ENCODE measurements around the gene AIFM2.
"Not testable (repeated sequence)": the region's sequence is repeated elsewhere in the genome, so short reads cannot be mapped to it uniquely, and the experiment has no call there.

Gene AIFM2

GRCh38 chr10:70093335-70093944, 39.2 kb downstream of the AIFM2 start:
- DNase-seq (ENCODE audit: low read depth) = no peak

GRCh38 chr10:70092389-70092718, 40.3 kb downstream of the AIFM2 start:
- no peak for DNase-seq (ENCODE audit: low read depth)

- no peak for DNase-seq (ENCODE audit: low read depth)
Measured at GRCh38 chr10:70090951-70091350, 41.7 kb downstream of the AIFM2 start.

- no peak for DNase-seq (ENCODE audit: low read depth)
Measured at GRCh38 chr10:70090013-70090412, 42.6 kb downstream of the AIFM2 start.

GRCh38 chr10:70088308-70088698, 44.3 kb downstream of the AIFM2 start:
- DNase-seq (ENCODE audit: low read depth) = no peak

GRCh38 chr10:70087616-70088307, 44.9 kb downstream of the AIFM2 start:
- no peak for DNase-seq (ENCODE audit: low read depth)

GRCh38 chr10:70085975-70086613, 46.5 kb downstream of the AIFM2 start:
- DNase-seq (ENCODE audit: low read depth) = no peak

- no peak for DNase-seq (ENCODE audit: low read depth)
Measured at GRCh38 chr10:70084189-70084588, 48.4 kb downstream of the AIFM2 start.

- not testable (repeated sequence) for DNase-seq (ENCODE audit: low read depth)
Measured at GRCh38 chr10:70080789-70081188, 51.8 kb downstream of the AIFM2 start.

- no peak for DNase-seq (ENCODE audit: low read depth)
Measured at GRCh38 chr10:70078937-70079336, 53.7 kb downstream of the AIFM2 start.

GRCh38 chr10:70078329-70078728, 54.3 kb downstream of the AIFM2 start:
- no peak for DNase-seq (ENCODE audit: low read depth)

- DNase-seq (ENCODE audit: low read depth) = no peak
Measured at GRCh38 chr10:70074971-70075370, 57.7 kb downstream of the AIFM2 start.

- no peak for DNase-seq (ENCODE audit: low read depth)
Measured at GRCh38 chr10:70074165-70074564, 58.5 kb downstream of the AIFM2 start.

GRCh38 chr10:70070834-70071233, 61.8 kb downstream of the AIFM2 start:
- DNase-seq (ENCODE audit: low read depth) = no peak

- no peak for DNase-seq (ENCODE audit: low read depth)
Measured at GRCh38 chr10:70069346-70069745, 63.3 kb downstream of the AIFM2 start.

- no peak for DNase-seq (ENCODE audit: low read depth)
Measured at GRCh38 chr10:70068925-70069324, 63.7 kb downstream of the AIFM2 start.

GRCh38 chr10:70067586-70067985, 65.0 kb downstream of the AIFM2 start:
- no peak for DNase-seq (ENCODE audit: low read depth)

GRCh38 chr10:70066190-70066589, 66.4 kb downstream of the AIFM2 start:
- no peak for DNase-seq (ENCODE audit: low read depth)

GRCh38 chr10:70064486-70064885, 68.1 kb downstream of the AIFM2 start:
- no peak for DNase-seq (ENCODE audit: low read depth)

- DNase-seq (ENCODE audit: low read depth) = no peak
Measured at GRCh38 chr10:70063418-70064098, 69.1 kb downstream of the AIFM2 start.
